GM21381 (cell line): Measurements from ENCODE around the gene BTBD2.
"Not testable (repeated sequence)": the region's sequence is repeated elsewhere in the genome, so short reads cannot be mapped to it uniquely, and the experiment has no call there.

Experiments used
- ATAC-seq: cut with Tn5 transposase; IDR thresholded peaks from one replicate; pipeline ENCODE4 v1.9.1; 2021; ENCODE audit warnings: mild to moderate bottlenecking, moderate library complexity; ENCODE audit not compliant: unreplicated experiment

The BTBD2 gene

DNA sequence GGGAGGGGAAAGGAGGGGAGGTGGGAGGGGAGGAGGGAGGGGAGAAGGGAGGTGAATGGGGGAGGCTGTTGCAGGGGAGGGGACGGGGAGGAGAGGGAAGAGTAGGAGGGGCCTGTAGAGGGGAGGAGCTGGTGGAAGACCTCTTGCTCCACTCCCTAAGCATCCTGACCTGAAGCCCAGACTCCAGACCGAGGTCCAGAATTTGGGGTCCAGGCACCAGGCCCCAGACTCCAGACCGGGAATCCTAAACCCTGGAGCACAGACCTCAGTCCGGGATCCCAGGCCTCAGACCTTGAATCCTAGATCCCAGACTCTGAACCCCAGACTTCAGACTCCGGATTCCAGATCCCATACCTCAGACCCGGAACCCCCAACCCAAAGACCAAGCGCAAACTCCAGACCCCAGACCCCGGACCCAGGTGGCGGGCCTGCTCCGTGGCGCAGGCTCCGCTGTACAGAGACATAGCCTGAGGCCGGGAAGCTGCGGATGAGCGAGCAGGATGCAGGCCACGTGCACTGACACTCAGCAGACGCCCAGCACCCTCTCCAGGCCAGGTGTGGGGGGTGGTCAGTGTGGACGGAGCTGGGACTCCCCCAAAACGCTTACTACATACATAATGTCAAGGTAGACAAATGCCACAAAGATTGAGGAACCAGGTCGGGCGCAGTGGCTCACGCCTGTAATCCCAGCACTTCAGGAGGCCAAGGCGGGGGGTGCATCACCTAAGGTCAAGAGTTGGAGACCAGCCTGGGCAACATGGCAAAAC, 710 bp upstream of the BTBD2 start:
- no peak for ATAC-seq

- no peak for ATAC-seq
Measured at GRCh38 chr19:2014731-2015607, 545 bp downstream of the BTBD2 start.

- no peak for ATAC-seq
Measured at GRCh38 chr19:2014131-2014571, 1.4 kb downstream of the BTBD2 start.

DNA sequence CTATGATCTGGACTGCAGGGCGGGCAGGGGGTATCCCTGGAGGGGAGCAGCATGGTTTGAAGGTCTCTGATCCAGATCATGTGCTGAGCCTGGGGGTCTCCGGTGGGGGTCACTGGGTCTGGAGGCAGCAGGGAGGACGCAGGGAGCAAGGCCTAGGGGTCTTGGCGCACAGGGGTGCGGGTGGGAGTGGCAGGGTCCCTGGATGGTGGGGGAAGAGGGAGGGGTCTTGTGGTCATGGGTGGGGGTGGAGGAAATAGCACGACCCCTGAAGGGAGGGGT, 1.9 kb downstream of the BTBD2 start:
- no peak for ATAC-seq

DNA sequence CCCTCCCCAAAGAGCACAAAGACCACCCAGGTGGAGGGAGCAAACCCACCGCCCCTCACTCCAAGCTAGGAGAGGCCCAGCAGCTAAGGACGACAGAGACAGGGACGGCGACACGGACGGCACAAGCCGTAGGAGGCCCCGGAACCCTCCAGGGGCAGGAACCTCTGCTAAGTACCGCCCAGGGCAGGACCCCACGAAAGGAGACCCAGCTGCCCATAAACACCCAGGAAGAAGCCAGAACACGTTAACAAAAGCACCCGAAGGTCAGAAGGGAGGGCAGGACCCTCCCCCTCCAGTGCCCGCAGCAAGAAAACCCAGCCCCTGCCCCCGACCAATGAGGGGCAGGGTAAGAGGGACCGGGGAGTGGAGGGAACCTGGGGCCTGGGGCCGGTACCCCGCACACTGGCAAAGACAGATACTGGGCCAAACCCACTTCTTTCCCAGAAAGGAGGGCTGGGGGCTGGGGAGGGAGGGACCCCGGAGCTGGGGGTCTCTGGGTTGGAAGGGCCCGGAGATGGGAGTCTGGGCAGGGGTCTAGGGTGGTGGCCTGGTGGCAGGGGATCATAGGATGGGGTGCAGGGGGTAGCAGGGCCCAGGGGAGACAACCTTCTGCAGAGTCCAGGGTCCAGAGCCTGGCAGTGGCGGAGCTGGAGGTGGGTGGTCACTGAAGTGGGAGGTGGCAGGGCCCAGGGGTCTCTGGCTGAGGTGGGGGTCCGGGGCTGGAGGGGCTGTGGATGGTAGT, 2.4 kb downstream of the BTBD2 start:
- no peak for ATAC-seq

GRCh38 chr19:2011169-2011568, 4.3 kb downstream of the BTBD2 start:
- no peak for ATAC-seq

DNA sequence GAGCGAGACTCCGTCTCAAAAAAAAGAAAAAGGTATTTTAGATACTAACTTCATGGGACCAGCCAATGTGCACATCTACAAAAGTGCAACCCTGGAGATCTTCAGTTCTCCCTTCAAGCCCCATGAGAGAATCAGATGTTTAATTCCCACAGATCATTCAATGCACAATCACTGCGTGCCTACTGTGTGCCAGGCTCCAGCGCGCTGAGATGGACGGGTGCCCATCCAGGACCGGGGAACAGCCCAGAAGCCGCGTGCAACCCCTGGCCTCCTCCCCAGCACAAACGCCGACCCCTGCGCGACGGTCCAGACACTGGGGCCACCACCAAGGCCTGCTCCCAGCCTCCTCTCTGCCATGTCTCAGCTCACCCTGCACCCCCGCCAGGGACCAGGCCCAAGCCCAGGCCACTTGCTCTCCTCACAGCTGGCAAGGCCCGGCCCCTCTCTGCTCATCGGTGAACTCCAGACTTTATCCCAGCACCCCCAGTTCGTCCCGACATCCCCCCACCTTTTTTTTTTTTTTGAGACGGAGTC, 5.3 kb downstream of the BTBD2 start:
- ATAC-seq: no peak

DNA sequence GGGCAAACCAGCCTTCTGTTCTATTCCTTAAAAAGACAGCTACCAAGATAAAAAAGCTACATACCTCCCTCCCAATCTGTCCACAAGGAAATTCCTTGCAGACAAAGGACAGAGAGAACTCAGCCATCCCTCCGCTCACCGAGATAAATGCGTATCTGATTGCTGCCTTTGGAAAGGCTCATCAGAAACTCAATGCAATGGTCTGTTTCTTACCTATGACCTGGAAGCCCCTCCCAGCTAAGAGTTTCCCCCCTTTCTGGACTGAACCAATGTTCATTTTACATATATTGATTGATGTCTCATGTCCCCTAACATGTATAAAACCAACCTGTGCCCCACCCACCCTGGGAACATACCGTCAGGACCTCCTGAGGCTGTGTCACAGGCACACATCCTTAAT, 11.6 kb downstream of the BTBD2 start:
- ATAC-seq: no peak

GRCh38 chr19:1999856-2000515, 15.5 kb downstream of the BTBD2 start:
- no peak for ATAC-seq

- no peak for ATAC-seq
Measured at GRCh38 chr19:1998712-1999708, 16.5 kb downstream of the BTBD2 start.

GRCh38 chr19:1997353-1998233, 17.9 kb downstream of the BTBD2 start:
- no peak for ATAC-seq

- ATAC-seq: no peak
Measured at GRCh38 chr19:1992759-1993260, 22.7 kb downstream of the BTBD2 start.

DNA sequence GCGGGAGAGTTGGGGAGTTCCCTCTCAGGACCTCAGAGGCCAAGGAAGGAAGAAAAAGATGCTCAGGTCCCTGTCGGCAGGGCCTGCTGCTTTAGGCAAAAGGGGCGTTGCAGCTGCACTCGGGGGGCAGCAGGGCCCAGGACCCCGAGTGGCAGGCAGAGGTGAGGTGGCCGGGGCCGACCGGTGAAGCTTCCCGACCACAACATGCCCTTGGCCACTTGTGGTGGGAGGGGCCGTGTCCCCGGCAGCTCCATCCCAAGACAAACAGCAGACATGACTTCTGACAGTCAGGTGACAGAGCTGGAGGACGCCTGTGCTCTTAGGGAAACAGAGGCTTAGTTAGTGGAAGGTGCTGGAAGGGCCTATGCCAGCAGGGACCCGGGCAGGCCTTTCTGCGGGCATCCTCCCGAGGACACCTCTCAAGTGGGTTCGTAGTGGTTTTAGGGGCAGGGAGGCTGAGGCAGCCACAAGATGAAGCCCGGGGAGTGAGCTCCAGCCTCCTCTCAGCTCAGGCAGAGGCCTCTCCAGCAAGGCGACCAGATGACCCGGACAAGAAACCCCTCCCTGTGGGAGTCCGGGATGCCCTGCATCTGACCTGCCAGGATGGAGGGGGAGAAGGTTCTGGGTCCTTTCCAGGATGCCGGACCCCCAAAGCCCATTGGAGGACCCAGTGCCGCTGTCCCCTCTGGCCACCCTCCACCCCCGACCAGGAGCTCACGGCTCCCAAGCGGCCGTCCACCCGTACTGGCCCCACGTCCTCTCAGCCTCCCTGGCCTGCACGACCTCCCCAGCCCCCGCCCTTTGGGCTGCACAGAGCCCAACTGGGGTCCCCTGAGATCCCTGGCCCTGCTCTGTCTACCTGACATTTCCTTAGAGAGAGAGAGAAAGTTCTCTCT, 24.2 kb downstream of the BTBD2 start:
- no peak for ATAC-seq

GRCh38 chr19:1990230-1991017, 25.1 kb downstream of the BTBD2 start:
- no peak for ATAC-seq

GRCh38 chr19:1989513-1990229, 25.8 kb downstream of the BTBD2 start:
- no peak for ATAC-seq

DNA sequence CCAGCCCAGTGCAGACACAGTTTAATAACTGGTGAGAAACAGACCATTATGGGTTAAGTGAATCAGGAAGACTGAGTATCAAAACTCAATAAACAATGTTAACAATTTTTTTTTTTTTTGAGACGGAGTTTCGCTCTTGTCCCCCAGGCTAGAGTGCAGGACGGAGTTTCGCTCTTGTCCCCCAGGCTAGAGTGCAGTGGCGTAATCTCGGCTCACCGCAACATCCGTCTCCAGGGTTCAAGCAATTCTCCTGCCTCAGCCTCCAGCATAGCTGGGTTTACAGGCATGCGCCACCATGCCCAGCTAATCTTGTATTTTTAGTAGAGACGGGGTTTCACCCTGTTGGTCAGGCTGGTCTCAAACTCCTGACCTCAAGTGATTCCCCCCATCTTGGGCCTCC, 27.1 kb downstream of the BTBD2 start:
- not testable (repeated sequence) for ATAC-seq
